A549 (cell line): Measurements from ENCODE around the gene HSPG2.

Experiments used
- CEBPB ChIP-seq, 2 experiments: fragments of >200 bp in 1 of 2; sonication (Bioruptor Twin) in 1 of 2; formaldehyde crosslinking in 1 of 2; IDR thresholded peaks; 2 replicates each; pipeline ENCODE4 v1.6.1; 2012 to 2016
- POLR2A ChIP-seq: IDR thresholded peaks from 2 replicates; pipeline ENCODE4 v1.6.1; 2012; ENCODE audit warnings: mild to moderate bottlenecking, low read length
- RAD21 ChIP-seq, 2 experiments: fragments of >200 bp in 1 of 2; sonication (Bioruptor Twin) in 1 of 2; formaldehyde crosslinking in 1 of 2; IDR thresholded peaks in 1 of 2; conservative IDR thresholded peaks in 1 of 2; 2 replicates in 1 of 2; 3 replicates in 1 of 2; pipeline ENCODE4 v1.6.1; 2012 to 2018; ENCODE audit warnings: inconsistent platforms in 1 of 2

DNA sequence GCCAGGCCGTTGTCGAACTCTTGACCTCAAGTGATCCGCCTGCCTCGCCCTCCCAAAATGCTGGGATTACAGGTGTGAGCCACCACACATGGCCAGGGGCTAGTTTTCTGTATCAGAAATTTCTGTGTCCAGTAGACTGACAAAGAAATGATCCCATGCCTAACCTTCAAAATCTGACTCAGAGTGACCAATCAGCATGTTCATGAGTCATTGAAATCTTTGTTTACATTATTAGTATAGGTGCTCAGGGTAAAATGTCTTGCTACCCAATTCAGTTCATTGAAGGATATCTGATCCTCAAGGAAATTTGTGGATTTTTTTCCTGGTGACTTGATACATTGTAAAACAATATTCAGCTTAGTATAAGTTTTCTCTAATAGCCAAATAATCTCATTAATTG, 136.0 kb downstream of the HSPG2 start:
- TF ChIP-seq CEBPB (IDR thresholded peaks at IDR 0.05) = no peak
- no peak for TF ChIP-seq RAD21 (conservative IDR thresholded peaks at IDR 0.05 in 1 of 2, IDR thresholded peaks at IDR 0.05 in 1 of 2)
- no peak for TF ChIP-seq POLR2A
